GM19467 (cell line): ENCODE data around the gene CNGB1.
"Not testable (repeated sequence)": the region's sequence is repeated elsewhere in the genome, so short reads cannot be mapped to it uniquely, and the experiment has no call there.

ENCODE experiments used
- ATAC-seq: cut with Tn5 transposase; IDR thresholded peaks from one replicate; pipeline ENCODE4 v1.9.1; 2021; ENCODE audit warnings: mild to moderate bottlenecking, moderate library complexity; ENCODE audit not compliant: unreplicated experiment

The CNGB1 gene

DNA sequence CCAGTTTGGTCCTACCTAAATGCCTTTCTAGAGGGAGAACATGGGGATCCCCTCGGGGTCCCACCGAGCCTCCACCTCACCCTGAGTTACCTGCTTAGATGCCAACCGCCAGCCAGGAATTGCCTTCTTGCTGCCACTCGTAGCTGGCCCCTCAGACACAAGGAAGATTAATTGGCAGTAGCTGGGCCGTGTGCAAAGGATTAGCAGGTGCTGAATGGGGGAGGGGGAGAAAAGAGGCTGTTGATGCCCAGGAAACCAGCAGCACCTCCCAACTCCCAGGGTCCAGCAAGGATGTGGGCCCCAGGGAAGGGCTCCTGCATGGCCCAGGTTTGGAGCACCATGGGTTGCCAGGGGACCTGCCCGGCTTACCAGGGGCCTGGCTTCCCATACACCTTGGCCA lies at the start of gene CNGB1:
Gene CNGB1, minus strand, starts transcription at position 159 of the 400 bp plus-strand sequence. CDS start 3,842 bp downstream, outside the sequence.
- no peak for ATAC-seq

DNA sequence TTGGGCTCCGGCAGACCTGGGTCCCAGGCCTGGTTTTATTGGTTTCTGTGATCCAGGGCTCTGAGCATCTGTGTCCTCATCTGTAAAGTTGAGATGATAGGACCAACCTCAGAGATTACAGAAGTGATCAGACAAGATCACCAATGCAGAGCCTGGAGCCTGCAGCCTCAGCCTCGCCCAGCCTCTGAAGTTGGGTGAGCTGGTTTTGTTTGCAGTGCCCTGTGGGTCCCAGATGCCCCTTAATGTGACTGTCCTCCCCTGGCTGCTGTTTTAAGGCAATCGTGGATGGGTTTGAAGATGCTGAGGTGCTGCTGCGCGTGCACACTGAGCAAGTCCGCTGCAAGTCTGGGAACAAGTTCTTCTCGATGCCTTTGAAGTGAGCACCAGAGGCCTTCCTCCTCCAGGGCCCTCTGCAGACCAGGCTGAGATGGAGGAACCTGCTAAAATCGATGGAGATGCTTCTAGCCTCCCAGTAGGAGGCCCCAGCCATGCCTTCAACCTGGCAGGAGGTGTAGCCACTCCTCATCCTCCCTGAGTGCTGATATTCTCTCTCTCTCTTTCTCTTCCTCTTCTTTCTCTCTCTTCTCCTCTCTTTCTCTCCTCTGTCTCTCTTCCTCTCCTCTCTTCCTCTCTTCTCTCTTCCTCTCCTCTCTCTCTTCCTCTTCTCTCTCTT lies 49.1 kb upstream of the CNGB1 start:
- no peak for ATAC-seq

DNA sequence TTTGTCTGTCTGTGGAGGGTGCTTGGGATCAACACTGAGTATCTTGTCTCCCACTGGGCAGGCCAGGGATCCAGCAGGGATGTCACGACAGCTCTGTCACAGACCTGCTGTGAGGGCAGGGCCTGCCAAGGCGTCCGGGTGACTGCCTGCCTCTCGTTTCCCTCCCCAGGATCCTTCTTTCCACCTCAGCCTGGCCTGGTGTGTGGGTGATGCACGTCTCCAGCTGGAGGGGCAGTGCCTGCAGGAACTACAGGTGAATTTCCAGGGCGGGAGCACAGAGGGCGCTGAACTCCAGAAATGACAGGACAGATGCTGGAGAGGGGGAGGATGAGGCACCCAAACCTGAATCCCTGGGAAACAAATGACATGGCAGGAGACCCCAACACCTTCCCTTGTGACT lies 47.9 kb upstream of the CNGB1 start:
- no peak for ATAC-seq

DNA sequence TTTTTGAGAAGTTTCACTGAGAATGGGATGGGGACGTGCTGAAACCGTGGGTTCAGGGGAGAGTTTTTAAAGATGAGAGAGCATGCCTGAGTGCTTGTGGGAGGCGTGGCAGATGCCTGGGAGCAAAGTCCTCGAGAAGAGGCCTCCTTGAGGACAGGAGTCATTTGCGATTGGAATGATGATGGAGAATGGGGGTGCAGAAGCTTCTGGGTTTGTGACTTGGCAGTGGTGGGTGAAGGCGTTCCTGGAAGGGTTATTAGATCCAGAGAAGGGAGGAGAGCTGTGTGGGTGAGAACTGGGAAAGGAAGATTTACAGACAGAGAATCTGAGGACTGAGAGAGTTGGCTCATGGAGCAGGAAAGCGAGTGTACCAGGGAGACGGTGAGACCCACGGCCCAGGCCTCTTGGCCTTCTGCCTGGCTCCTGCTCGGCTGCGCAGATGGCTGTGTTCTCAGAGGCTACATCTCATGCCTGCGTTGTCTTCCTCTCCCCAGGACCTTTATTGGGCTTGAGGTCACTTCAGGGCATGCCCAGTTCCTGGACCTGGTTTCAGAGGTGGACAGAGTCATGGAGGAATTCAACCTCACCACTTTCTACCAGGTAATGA lies 46.0 kb upstream of the CNGB1 start:
- ATAC-seq, result no peak

DNA sequence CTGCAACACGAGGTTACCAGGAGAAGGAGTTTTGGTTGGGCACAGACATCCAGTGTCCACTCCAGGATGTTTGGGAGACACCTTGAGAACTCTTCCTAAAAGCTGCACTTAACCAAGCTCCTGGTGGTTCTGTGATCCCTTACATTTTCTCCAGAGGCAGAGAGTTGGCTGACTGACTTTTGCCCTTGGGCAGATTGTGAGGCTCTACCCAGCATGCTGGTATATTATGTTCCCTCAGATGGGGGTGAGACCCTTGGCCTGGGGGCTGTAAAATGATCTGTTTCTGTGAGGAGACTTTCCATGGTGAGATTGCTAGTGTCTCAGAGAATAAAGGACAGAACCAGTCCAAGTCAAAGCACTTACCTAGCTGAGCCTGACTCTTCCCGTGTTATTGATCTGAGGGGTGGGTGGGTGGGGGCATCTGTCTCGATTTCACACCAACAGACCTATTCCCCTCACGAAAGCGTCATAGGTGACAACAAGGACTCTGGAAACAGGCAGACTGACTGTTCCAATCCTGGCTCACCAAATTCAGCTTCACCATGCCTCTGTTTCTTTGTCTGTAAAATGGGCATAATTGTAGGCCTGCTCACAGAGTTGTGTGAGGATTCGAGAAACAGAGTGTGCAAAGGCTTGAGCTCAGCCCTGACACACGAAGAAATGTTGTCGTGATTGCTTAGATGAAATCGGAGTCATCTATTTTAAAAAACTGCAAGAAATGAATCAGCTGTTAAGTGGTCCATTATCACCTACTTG lies 42.5 kb upstream of the CNGB1 start:
- no peak for ATAC-seq

DNA sequence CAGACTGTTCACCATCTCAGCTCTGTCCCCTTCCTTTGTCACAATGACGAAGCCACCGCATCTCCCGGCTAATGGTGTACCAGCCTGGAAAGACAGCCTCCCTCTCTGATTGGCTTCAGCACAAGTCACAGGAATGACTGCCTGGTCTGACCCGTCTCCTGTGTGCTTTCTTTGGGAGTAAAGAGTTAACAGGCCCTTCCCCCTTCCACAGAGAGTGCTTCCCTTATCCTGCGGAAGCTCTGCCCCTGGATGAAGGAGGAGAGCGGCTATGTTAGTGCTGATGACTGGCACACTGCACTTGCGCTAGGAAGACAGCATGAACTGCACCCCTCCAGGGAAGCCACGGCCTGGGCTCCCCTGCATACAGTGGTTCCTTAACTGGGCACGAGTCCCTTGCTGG lies 41.6 kb upstream of the CNGB1 start:
- no peak for ATAC-seq

DNA sequence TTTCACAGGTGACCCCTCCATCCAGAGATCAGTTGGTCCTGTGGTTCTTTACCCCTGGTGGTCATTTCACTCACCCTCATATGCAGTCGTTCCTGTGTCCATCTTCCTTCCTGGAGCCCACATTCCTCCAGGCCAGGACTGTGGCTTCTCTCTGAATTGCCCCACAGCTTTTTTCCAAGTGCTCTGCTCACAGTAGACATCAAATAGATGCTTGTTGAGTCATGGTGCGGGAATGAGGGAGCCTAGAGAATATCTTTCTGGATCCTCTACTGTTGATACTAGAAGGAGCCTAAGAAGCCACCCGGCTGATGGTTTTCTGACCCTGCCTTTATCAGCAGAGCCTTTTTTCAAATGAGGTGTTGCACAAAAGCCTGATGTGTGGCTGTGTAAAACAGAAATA lies 40.7 kb upstream of the CNGB1 start:
- ATAC-seq, result no peak

DNA sequence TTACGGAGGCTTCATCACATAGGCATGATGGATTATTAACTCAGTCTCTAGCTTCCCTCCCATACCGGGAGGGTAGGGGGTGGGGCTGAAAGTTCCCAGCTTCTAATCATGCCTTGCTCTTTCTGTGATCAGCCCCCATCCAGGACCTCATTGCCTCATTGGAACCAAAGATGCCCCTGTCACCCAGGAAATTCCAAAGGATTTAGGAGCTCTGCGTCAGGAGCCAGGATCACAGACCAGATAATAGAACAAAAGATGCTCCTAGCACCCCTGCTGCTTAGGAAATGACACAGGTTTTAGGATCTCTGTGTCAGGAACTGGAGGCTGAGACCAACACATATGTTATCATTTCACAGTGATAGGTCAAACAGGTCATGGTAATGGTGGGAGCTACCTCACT lies 40.0 kb upstream of the CNGB1 start:
- no peak for ATAC-seq

DNA sequence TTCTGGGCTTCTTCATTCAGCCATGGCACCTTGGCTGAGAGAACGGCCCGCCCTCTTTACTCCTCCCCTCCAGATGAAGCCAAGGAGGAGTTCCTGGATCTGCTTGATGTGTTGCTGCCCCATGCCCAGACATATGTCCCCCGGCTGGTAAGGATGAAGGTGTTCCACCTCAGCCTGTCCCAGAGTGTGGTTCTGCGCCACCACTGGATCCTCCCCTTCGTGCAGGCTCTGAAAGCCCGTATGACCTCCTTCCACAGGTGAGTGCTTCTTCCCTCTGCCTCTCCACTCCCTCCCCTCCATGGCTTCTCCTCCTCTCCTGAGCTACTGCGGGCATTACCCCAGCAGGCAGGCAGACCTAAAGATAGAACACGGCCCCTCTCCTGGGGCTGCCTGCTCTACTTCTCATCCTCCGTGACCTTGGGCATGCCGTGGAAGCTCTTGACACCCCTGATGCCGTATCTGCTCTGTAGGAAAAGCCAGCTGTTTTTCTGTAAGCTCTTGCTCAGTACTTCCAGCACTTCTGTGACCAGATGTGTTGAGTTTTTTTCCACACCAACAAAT lies 39.0 kb upstream of the CNGB1 start:
- no peak for ATAC-seq

DNA sequence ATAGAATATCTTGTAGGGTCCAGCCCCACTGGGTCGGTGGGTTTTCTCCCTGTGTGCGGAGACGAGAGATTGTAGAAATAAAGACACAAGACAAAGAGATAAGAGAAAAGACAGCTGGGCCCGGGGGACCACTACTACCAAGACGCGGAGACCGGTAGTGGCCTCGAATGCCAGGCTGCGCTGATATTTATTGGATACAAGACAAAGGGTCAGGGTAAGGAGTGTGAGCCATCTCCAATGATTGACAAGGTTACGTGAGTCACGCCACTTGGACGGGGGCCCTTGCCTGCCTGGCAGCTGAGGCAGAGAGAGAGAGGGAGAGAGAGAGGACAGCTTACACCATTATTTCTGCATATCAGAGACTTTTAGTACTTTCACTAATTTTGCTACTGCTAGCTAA lies 33.8 kb upstream of the CNGB1 start:
- not testable (repeated sequence) for ATAC-seq

DNA sequence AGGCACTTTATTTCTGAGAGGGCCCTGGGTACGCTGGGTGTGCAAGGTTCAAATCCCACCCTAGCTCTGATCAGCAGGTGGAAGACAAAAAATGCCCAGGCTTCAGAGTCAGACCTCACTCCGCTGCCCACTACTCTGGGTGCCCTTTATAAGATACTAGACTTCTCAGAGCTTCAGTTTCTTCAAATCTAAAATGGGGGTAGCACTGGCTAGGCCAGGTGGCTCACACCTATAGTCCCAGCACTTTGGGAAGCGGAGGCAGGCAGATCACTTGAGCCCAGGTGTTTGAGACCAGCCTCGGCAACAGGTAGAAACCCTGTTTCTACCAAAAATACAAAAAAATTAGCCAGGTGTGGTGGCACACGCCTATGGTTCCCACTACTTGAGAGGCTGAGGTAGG lies 32.0 kb upstream of the CNGB1 start:
- ATAC-seq, result no peak

DNA sequence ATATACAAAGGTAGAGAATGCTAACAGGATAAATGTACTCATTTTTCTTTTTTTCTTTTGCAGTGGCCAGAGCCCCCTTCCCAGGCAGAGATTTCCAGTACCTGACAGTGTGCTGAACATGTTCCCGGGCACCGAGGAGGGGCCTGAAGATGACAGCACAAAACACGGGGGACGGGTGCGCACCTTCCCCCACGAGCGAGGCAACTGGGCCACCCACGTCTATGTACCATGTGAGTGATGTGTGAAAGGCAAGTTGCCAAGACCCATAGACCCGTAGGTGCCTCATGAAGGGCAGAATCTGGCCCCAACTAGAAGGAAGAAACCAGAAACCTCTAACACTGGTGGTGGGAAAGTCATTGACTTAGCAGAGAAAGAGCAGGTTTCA lies 31.5 kb upstream of the CNGB1 start:
- no peak for ATAC-seq

DNA sequence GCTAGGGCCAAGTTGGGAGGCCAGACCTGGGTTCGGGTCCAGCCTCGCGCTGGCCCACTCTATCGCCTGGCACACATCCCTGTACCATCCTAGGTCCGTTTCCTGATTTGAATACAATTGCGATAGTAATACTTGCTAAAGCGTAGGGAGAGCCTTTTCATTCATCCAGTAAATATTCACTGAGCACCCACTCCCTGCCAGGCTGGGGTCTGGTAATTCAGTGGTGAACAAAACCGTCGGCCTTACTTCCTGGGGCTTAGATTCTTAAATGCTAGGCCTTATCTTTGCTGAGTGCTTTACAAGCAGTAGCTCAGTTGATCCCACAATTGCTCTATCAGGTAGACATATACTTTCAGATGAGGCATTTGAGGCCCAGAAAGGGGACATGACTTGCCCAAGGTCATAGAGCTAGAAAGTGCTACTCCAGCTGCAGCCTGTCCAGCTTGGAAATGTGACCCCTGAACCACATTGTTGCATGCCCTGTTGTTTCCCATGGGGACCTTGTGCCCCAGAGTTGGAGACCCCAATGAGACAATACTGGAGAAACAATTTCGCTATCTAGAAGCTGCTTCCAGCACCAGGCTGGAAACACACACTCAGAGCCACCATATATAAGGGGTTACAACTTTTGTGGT lies 31.0 kb upstream of the CNGB1 start:
- no peak for ATAC-seq

DNA sequence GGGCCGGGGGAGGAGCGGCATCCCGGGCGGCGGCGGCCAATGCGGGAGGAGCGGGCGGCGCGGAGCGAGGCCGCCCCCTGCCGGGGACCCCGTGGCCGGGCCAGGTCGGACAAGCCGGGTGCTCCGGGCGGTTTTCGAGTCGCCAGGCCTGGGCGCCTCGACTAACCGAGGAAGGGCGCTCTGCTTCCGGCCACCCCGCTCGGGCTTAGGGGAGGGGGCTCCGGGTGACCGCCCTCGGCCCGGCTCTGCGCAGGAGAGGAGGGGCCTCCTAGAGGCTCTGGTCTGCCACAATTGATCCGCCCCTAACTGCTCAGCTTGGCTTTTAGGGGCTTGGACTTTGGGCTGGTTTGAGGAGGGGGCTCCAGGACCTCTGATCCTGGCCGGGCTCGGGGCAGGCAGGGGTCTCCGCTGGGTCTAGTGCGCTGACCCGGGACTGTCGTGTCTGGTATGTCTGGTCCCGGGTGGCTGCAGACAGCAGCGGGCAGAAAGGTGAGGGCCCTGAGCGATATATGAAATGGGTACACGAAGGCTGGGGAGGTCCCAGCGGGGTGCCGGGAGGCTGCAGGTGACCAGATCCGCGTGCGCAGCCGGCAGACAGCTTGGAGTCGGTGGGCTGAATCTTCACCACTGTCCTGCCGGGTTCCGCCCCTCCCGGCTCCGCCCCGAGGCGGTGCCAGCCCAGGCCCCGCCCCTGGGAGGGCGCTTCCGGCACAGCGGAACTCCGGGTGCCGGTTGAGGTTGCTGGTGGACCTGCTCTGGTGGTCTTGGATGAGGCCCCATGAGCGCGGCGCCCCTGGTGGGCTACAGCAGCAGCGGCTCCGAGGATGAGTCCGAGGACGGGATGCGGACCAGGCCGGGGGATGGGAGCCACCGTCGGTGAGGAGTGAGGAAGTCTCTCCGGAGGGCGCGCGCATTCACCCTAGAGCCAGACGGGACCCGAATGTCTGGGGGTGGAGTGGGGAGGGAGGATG lies 30.1 kb upstream of the CNGB1 start, which contains the start of gene USB1:
Gene USB1, plus strand, starts transcription at position 702 of the 971 bp plus-strand sequence. Its CDS starts 77 bp downstream, at position 779.
- ATAC-seq, result peak; percentile 76

DNA sequence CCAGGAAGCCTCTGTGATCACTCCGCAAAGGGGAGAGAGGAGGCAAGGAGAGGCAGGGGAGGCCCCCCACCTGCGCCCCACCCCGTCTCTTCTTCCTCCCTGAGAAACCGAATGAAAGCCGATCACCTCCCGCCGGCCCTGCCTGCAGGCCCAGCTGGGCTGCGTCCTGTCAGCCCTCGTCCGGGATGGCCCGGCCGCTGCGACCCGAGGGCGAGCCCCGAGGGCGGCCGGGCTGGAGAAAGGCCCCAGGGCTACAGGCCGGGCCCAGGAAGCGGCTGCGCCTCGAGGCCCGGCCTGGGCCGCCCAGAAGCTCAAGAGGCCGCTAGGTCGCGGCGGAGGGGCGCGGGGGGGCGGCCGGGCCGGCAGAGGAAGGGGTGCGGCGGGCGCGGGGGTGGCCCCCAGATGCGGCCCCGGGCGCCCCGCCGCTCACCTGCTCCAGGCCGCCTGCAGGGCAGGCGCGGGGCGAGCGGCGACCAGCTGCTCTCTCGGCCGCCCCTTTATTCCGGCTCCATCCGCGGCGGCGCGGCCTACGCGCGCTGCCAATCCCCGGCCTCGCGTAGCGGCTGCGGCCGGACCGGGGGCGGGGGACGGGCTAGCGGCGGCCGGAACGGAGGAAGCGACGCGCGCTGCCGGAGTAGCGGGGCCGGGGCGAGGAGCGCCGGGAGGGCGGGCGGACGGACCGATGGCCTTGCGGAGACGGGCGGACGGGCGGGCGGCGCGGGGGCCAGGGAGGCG lies 29.2 kb upstream of the CNGB1 start, which contains the start of gene ZNF319:
Gene ZNF319, minus strand, starts transcription at position 702 of the 735 bp plus-strand sequence. CDS start 2,407 bp downstream, outside the sequence.
- peak; percentile 20 for ATAC-seq

DNA sequence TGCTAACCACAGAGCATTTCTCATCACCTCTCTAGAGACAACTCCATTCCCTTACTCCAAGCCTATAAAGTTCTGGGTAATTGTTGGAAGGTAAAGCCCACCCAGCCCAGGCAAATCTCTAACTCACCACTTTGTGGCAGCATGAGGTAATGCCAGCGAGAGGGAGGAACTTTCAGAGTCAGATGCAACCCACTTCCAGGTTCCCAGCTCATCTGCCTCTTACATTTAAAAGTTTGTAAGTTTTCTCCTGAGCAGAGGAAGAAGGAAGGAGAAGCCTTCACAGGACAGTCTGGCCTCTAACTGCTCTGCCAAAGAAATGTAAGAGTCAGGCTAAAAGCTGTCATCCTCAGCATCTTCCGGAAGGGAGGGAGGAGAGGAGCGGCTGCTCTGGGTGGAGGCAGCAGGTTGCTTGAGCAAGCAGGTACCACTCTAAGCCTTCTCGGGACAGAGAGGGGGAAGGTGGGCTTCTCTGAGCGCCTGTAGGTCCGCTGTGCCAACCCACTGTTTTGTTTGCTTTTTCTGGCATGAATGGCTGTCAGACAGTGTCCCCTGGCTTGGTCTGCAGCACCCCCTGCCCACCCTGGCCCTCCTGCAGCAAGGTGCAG lies 28.5 kb upstream of the CNGB1 start:
- ATAC-seq, result no peak

DNA sequence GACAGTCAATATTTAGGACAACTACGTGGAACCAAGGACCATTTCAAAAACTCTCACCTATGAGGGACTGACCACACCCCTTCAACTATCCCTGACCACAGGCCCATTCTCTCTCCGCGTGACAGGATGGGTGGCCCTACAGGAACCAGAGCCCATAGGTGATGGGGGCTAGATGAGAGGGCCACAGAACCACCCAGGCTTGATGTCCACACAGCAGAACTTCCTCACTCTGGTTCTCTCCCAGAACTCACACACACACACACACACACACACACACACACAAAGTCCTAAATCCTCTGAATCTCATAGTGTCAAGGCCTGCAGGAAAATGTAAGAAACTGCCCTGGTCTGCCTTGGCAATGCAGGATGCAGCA lies 28.1 kb upstream of the CNGB1 start:
- no peak for ATAC-seq

DNA sequence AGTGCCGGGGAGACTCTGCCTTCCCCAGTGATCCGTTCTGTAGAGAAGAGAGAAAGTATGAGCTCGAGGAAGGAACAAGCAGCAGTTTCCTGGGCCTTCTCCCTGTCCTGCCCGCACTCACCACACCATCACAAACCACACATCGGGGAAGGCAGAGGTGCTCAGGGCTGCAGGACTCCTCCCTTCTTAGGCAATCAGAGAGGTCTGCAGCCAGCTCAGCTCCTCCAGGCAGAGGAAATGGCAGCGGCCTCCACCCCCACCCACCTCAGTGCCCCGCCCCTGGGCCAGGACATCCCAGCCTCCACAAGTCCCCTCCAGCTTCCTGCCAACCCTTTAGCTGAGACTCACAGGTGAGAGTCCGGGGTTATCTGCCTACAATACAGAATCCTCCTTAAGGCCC lies 27.6 kb upstream of the CNGB1 start:
- no peak for ATAC-seq
